HL-60 (cell line): Measurements from ENCODE around the gene COL25A1.

Experiments used
- DNase-seq, 2 experiments: peaks; one replicate each; pipeline ENCODE4 v3.0.0-alpha.2; 2010 to 2020; ENCODE audit warnings: low read depth in 1 of 2, low spot score in 1 of 2
- H3K27ac ChIP-seq: fragments of 250-450 bp; sonication (Bioruptor Pico); replicated peaks from 2 replicates; pipeline ENCODE4 v1.5.1; 2020; ENCODE audit warnings: mild to moderate bottlenecking, moderate library complexity
- H3K27me3 ChIP-seq: fragments of 250-450 bp; sonication (Bioruptor Pico); 2 replicates; pipeline ENCODE4 v1.5.1; 2021; ENCODE audit warnings: mild to moderate bottlenecking, moderate library complexity; ENCODE audit not compliant: insufficient read depth, poor library complexity, severe bottlenecking
- H3K4me3 ChIP-seq: replicated peaks from 2 replicates; pipeline ENCODE4 v1.5.1; 2011; ENCODE audit warnings: mild to moderate bottlenecking, control low read depth, low read length; ENCODE audit not compliant: insufficient read depth
- GABPA ChIP-seq: IDR thresholded peaks from 2 replicates; pipeline ENCODE4 v1.6.1; 2012; ENCODE audit warnings: low read depth
- POLR2AphosphoS5 ChIP-seq: IDR thresholded peaks from 2 replicates; pipeline ENCODE4 v1.6.1; 2012; ENCODE audit warnings: low read depth
- SPI1 ChIP-seq: IDR thresholded peaks from 2 replicates; pipeline ENCODE4 v1.6.1; 2012; ENCODE audit warnings: low read depth, mild to moderate bottlenecking, borderline replicate concordance
- TF ChIP-seq, protein P1 (sequence below): IDR thresholded peaks from 2 replicates; pipeline ENCODE4 v1.6.1; 2012; ENCODE audit warnings: low read depth; ENCODE audit not compliant: insufficient replicate concordance
- TF ChIP-seq, protein P2 (sequence below): IDR thresholded peaks from one replicate; pipeline ENCODE4 v1.5.1; 2011; ENCODE audit warnings: low read length, control low read depth, inconsistent platforms; ENCODE audit not compliant: insufficient read depth

Gene COL25A1

DNA sequence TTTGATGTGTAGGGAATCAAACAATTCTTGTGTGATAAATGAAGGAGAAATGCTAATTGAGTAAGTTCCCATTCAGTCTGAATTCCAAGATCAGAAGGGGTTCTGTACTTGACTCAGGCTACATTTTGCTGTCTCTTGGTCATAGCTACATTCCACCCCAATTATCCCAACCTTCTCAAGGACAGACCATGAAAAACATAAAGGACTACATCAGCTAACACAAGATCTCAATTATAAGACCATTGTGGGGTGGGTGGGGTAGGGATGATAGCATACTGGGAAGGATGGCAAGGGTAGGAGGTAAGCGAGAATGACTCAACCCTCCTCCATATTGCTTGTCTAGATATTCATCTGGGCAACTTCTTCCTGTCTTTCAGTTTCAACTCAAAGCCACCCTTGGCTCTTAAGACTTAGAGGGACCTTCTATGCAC lies 452.2 kb downstream of the COL25A1 start:
- no peaks in the 10 kb centered on the region for H3K27me3 ChIP-seq
- TF ChIP-seq, protein P1, sequence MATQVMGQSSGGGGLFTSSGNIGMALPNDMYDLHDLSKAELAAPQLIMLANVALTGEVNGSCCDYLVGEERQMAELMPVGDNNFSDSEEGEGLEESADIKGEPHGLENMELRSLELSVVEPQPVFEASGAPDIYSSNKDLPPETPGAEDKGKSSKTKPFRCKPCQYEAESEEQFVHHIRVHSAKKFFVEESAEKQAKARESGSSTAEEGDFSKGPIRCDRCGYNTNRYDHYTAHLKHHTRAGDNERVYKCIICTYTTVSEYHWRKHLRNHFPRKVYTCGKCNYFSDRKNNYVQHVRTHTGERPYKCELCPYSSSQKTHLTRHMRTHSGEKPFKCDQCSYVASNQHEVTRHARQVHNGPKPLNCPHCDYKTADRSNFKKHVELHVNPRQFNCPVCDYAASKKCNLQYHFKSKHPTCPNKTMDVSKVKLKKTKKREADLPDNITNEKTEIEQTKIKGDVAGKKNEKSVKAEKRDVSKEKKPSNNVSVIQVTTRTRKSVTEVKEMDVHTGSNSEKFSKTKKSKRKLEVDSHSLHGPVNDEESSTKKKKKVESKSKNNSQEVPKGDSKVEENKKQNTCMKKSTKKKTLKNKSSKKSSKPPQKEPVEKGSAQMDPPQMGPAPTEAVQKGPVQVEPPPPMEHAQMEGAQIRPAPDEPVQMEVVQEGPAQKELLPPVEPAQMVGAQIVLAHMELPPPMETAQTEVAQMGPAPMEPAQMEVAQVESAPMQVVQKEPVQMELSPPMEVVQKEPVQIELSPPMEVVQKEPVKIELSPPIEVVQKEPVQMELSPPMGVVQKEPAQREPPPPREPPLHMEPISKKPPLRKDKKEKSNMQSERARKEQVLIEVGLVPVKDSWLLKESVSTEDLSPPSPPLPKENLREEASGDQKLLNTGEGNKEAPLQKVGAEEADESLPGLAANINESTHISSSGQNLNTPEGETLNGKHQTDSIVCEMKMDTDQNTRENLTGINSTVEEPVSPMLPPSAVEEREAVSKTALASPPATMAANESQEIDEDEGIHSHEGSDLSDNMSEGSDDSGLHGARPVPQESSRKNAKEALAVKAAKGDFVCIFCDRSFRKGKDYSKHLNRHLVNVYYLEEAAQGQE = no peak
- TF ChIP-seq SPI1 (no peak), GABPA (no peak), POLR2AphosphoS5 (no peak)
- TF ChIP-seq, protein P2, sequence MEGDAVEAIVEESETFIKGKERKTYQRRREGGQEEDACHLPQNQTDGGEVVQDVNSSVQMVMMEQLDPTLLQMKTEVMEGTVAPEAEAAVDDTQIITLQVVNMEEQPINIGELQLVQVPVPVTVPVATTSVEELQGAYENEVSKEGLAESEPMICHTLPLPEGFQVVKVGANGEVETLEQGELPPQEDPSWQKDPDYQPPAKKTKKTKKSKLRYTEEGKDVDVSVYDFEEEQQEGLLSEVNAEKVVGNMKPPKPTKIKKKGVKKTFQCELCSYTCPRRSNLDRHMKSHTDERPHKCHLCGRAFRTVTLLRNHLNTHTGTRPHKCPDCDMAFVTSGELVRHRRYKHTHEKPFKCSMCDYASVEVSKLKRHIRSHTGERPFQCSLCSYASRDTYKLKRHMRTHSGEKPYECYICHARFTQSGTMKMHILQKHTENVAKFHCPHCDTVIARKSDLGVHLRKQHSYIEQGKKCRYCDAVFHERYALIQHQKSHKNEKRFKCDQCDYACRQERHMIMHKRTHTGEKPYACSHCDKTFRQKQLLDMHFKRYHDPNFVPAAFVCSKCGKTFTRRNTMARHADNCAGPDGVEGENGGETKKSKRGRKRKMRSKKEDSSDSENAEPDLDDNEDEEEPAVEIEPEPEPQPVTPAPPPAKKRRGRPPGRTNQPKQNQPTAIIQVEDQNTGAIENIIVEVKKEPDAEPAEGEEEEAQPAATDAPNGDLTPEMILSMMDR = no peak
- H3K4me3 ChIP-seq = no peak overlapping the region
- no peak overlapping the region for H3K27ac ChIP-seq
- no peak for DNase-seq

DNA sequence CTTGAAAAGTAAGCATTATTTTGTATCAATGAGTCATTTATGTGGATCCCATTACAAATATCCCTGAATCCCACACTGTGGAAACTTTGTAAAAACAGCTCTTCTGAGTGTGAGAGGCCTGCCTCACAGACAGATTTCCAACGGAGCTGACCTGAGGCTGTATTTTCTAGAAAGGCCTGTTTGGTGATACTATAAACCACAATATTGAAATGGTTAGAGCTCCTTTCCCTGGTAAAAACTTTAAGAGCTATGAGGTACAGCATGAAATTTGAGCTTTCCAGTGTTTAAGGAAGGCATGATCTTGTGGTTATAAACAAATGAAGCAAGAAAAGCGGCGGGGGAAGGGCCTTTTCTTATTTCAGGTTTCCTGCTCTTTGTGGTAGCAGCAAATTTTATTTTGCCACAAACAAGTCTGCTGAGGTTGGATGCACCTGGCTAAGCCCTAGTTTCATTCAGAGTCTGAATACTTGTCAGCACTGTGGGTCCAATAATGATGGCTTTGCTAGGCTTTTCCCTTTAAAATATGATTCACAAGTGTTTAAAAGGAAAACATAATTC lies 452.8 kb downstream of the COL25A1 start:
- Histone ChIP-seq H3K4me3 (no peak overlapping the region), H3K27me3 (no peaks in the 10 kb centered on the region), H3K27ac (no peak overlapping the region)
- no peak for DNase-seq
- TF ChIP-seq, protein P2 = no peak
- TF ChIP-seq SPI1 = no peak
- TF ChIP-seq POLR2AphosphoS5 = no peak
- TF ChIP-seq GABPA = no peak
- TF ChIP-seq, protein P1 = no peak

DNA sequence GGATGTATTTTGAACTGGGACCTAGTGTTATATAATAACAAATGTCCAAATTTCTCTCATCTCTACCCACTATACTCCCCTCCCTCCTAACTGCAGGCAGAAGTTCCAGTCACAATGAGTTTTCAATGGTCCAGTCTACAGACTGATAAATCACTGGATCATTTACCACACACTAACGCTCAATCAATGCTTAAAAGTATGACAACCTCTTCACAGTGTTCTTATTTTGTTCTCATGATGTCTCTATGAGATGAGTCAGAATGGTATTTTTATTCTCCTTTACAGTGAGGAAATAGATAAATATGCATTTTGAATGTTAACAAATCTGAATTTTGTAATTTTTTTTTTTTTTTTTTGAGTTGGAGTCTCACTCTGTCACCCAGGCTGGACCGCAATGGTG lies 455.9 kb downstream of the COL25A1 start:
- Histone ChIP-seq H3K27ac (no peak overlapping the region), H3K4me3 (no peak overlapping the region), H3K27me3 (no peaks in the 10 kb centered on the region)
- TF ChIP-seq SPI1 = no peak
- no peak for DNase-seq

DNA sequence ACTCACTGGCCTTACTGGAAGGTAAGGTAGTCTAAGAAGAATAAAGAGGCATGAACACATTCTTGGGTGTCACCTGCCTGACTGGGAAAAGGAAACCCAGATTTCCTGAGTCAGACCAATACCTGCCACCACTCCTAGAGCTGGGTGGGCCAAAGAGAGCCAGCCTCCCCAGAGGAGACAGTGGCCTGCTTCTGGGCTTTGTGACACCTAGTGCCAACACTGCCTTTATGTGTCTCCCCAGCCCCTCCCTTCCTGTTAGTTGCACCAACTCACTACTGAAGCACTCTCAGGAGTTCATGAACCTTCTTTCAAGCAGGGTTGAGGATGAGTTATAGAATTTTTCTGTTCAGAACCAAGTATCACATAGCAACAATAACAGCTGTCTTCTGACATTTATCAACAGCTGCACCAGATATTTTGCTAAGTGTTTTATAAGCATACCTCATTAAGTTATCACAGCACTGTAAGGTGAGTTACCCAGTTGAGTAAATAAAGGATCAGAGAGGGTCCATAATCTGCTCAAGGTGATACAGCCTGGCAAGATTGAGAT lies 462.0 kb downstream of the COL25A1 start:
- Histone ChIP-seq H3K27me3 (no peaks in the 10 kb centered on the region), H3K27ac (no peak overlapping the region), H3K4me3 (no peak overlapping the region)
- TF ChIP-seq SPI1 = no peak
- TF ChIP-seq, protein P2 = no peak
- TF ChIP-seq GABPA = no peak
- TF ChIP-seq, protein P1 = no peak
- TF ChIP-seq POLR2AphosphoS5 = no peak
- DNase-seq = no peak
